ACC112 (cell line): Measurements from ENCODE around the gene CTXND2.
"Not testable (repeated sequence)": the region's sequence is repeated elsewhere in the genome, so short reads cannot be mapped to it uniquely, and the experiment has no call there.

ENCODE experiments used
- H2AFZ ChIP-seq: fragments of 200-600 bp; sonication (generic); one replicate; pipeline ENCODE4 v1.6.0; 2017; ENCODE audit warnings: antibody characterized with exemption, low read length; ENCODE audit not compliant: unreplicated experiment
- H3K27ac ChIP-seq: fragments of 200-600 bp; sonication (generic); 2 replicates; pipeline ENCODE4 v1.5.1; 2014; ENCODE audit warnings: low read depth, mild to moderate bottlenecking, antibody characterized with exemption, low read length, moderate library complexity
- H3K27me3 ChIP-seq: fragments of 200-600 bp; sonication (generic); 2 replicates; pipeline ENCODE4 v1.6.1; 2014; ENCODE audit warnings: mild to moderate bottlenecking, antibody characterized with exemption, low read length, moderate library complexity, mixed read lengths; ENCODE audit not compliant: insufficient read depth
- H3K36me3 ChIP-seq: fragments of 200-600 bp; sonication (generic); 2 replicates; pipeline ENCODE4 v1.6.1; 2016; ENCODE audit warnings: mild to moderate bottlenecking, antibody characterized with exemption, low read length, moderate library complexity, mixed read lengths; ENCODE audit not compliant: insufficient read depth
- H3K4me1 ChIP-seq: fragments of 200-600 bp; sonication (generic); one replicate; pipeline ENCODE4 v1.6.1; 2016; ENCODE audit warnings: low read length, mixed read lengths; ENCODE audit not compliant: insufficient read depth, unreplicated experiment, control insufficient read depth
- H3K4me3 ChIP-seq: fragments of 200-600 bp; sonication (generic); 2 replicates; pipeline ENCODE4 v1.5.1; 2014; ENCODE audit warnings: mild to moderate bottlenecking, low read depth, low read length
- H3K79me2 ChIP-seq: fragments of 200-600 bp; sonication (generic); one replicate; pipeline ENCODE4 v1.6.0; 2016; ENCODE audit warnings: low read length; ENCODE audit not compliant: control insufficient read depth, unreplicated experiment, insufficient read depth

Gene CTXND2

DNA sequence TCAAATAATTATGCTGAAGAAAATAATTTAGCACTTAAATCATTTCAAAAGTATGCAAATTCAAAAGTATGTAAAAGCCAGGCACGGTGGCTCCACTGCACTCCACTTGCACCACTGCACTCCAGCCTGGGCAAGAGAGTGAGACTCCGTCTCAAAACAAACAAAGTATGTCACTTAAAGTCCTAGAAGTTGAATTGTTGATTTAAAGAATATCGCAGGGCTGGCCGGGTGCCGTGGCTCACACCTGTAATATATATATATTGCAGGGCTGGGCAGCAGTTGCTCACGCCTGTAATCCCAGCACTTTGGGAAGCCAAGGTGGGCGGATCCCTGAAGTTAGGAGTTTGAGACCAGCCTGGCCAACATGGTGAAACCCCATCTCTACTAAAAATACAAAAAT, 30.5 kb downstream of the CTXND2 start:
- Histone ChIP-seq H3K27ac (no peak overlapping the region), H2AFZ (no peak overlapping the region), H3K36me3 (no peaks in the 10 kb centered on the region), H3K27me3 (no peaks in the 10 kb centered on the region), H3K4me1 (peaks cover 4% of the 10 kb centered on the region), H3K4me3 (no peak overlapping the region), H3K79me2 (no peaks in the 10 kb centered on the region)

DNA sequence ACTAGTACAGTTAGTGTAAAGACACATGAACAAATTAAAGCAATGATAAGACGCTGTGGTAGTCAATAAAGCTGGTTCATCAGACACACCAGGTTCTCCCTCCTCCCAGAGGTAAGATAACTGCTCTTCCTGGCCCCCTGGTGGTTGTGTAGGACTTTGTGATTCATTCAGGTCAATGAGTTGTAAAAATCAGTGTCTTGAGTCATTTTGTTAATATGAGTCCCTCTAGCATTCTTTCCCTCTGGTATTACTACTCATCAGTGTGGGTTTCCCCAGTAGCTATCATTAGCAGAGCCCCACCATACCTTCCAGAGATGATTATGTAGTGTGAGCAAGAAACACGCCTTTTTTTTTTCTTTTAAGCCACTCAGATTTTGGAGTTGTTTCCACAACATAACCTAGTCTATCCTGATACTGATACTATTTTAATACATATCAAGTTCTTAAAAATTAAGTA, 35.6 kb downstream of the CTXND2 start:
- no peaks in the 10 kb centered on the region for H3K27me3 ChIP-seq
- H3K4me1 ChIP-seq: peaks cover 12% of the 10 kb centered on the region
- peak overlapping the region; percentile 45 for H2AFZ ChIP-seq
- H3K4me3 ChIP-seq: no peak overlapping the region
- H3K79me2 ChIP-seq: peaks cover 13% of the 10 kb centered on the region
- peak overlapping the region; percentile 13 for H3K27ac ChIP-seq
- H3K36me3 ChIP-seq: 0 out of 2 replicates have a peak, but pooled peaks cover 3% of the 10 kb centered on the region

DNA sequence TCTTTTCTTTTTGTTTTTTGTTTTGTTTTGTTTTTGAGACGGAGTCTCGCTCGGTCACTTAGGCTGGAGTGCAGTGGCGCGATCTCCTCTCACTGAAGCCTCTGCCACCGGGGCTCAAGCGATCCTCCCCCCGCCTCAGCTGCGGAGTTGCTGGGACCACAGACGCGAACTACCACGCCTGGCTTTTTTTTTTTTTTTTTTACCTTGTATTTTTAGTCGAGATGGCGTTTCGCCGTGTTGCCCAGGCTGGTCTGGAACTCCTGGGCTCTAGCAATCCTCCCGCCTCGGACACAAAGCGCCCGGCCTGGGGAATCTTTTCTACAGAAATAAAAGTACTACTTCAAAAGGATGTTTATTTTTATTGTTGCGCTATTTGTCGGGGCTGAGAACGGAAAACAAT, 38.1 kb downstream of the CTXND2 start:
- peak overlapping the region; percentile 91 for H3K4me3 ChIP-seq
- H3K4me1 ChIP-seq: peaks cover 12% of the 10 kb centered on the region
- no peaks in the 10 kb centered on the region for H3K27me3 ChIP-seq
- peaks cover 20% of the 10 kb centered on the region for H3K79me2 ChIP-seq
- H3K27ac ChIP-seq: peak overlapping the region; percentile 86; the same call in 1 of the 2 replicates
- peaks cover 24% of the 10 kb centered on the region for H3K36me3 ChIP-seq
- H2AFZ ChIP-seq: peak overlapping the region; percentile 91

DNA sequence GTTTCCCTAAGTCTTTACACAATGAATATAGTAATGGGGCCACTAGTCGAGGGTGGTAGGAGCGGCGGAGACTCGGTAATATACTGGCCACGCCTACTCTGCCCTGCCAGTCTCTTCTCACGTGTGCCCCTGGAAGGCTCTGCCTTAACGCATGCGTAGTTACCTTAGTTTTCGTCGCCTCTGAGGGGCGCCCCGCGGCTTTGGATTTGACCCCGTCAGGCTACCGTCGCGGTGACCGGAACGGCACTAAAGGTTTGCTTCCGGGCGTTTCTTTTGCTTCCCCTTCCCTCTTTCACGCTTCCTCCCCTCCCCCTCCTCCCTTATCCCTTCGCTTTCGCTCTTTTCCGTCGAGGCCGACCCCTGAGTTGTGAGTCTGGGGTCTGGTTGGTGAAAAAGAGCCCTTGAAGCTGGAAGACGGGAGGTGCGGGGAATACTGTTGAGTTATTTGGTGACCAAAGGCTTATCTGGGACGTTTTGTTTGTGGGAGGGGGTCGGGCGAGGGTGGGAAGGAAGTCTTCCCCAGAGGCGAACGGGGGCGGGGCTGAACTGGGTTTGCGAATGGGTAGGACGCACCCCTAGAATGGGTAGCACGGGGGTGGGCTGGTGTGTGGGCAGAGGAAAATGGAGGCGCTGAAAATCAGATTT, 39.3 kb downstream of the CTXND2 start, which contains the start of gene SETDB1:
Gene SETDB1, plus strand, starts transcription at position 267 of the 645 bp plus-strand sequence. CDS start 1,352 bp downstream, outside the sequence.
- Histone ChIP-seq H3K4me1 (peaks cover 12% of the 10 kb centered on the region), H3K79me2 (peaks cover 20% of the 10 kb centered on the region), H2AFZ (peak within 1 kb of the TSS; percentile 96), H3K27ac (peak within 1 kb of the TSS; percentile 86), H3K36me3 (peaks cover 34% of the 10 kb centered on the region), H3K27me3 (no peaks in the 10 kb centered on the region), H3K4me3 (peak within 1 kb of the TSS; percentile 91)

DNA sequence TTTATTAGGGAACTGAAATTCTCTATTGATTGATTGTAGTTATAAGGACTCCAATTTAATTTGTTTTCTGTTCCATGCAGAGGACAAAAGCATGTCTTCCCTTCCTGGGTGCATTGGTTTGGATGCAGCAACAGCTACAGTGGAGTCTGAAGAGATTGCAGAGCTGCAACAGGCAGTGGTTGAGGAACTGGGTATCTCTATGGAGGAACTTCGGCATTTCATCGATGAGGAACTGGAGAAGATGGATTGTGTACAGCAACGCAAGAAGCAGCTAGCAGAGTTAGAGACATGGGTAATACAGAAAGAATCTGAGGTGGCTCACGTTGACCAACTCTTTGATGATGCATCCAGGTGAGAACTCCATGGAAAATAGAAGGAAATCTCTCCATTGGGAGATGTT, 40.7 kb downstream of the CTXND2 start:
- no peak overlapping the region for H3K27ac ChIP-seq
- H3K4me1 ChIP-seq: peaks cover 11% of the 10 kb centered on the region
- no peak overlapping the region for H2AFZ ChIP-seq
- H3K27me3 ChIP-seq: no peaks in the 10 kb centered on the region
- H3K79me2 ChIP-seq: peaks cover 20% of the 10 kb centered on the region
- peak overlapping the region; percentile 91 for H3K4me3 ChIP-seq
- H3K36me3 ChIP-seq: peaks cover 45% of the 10 kb centered on the region

DNA sequence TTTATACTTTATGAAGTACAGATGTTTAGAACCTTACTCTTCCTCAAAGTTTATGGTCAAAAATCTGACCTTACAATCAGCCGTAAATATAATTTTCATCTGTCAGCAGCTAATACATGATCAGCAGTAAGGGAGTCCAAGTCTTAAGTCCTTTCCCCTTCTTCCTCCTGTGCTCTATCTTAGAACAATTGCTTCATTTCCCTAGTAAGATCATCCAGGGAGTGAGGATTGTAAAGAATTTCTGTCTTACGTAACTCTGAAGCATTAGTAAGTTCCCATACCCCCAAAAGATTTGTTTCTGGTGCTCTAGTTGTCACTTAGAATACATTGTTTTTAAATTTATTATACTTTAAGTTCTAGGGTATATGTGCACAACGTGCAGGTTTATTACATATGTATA, 41.4 kb downstream of the CTXND2 start:
- H3K4me1 ChIP-seq: peaks cover 7% of the 10 kb centered on the region
- no peak overlapping the region for H2AFZ ChIP-seq
- H3K79me2 ChIP-seq: peaks cover 20% of the 10 kb centered on the region
- H3K27me3 ChIP-seq: no peaks in the 10 kb centered on the region
- H3K27ac ChIP-seq: no peak overlapping the region
- H3K36me3 ChIP-seq: peaks cover 51% of the 10 kb centered on the region
- H3K4me3 ChIP-seq: no peak overlapping the region

DNA sequence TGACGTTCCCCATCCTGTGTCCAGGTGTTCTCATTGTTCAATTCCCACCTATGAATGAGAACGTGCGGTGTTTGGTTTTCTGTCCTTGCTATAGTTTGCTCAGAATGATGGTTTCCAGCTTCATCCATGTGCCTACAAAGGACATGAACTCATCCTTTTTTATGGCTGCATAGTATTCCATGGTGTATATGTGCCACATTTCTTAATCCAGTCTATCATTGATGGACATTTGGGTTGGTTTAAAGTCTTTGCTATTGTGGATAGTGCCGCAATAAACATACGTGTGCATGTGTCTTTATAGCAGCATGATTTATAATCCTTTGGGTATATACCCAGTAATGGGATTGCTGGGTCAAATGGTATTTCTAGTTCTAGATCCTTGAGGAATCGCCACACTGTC, 41.8 kb downstream of the CTXND2 start:
- not testable (repeated sequence) for H3K4me1 ChIP-seq, H2AFZ ChIP-seq, H3K27me3 ChIP-seq, H3K27ac ChIP-seq, H3K4me3 ChIP-seq
- Histone ChIP-seq H3K36me3 (peaks cover 51% of the 10 kb centered on the region), H3K79me2 (peaks cover 20% of the 10 kb centered on the region)

DNA sequence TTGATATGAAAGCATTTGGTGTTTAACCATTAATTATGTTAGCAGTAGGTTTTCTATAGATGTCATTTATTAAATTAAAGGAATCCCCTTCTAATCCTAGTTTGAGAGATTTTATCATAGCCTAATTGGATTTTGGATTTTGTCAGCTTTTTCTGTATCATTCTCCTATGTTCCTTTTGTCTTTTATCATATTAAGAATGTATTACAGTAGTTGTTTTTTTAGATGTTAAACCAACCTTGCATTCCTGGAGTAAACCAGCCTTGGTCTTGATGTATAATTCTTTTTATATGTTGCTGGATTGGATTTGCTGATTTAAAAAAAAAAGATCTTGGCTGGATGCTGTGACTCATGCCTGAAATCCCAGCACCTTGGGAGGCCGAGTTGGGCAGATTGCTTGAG, 44.8 kb downstream of the CTXND2 start:
- Histone ChIP-seq H3K4me3 (no peak overlapping the region), H3K27ac (no peak overlapping the region), H3K79me2 (peaks cover 15% of the 10 kb centered on the region), H2AFZ (no peak overlapping the region), H3K27me3 (no peaks in the 10 kb centered on the region), H3K36me3 (peaks cover 51% of the 10 kb centered on the region), H3K4me1 (peaks cover 7% of the 10 kb centered on the region)

DNA sequence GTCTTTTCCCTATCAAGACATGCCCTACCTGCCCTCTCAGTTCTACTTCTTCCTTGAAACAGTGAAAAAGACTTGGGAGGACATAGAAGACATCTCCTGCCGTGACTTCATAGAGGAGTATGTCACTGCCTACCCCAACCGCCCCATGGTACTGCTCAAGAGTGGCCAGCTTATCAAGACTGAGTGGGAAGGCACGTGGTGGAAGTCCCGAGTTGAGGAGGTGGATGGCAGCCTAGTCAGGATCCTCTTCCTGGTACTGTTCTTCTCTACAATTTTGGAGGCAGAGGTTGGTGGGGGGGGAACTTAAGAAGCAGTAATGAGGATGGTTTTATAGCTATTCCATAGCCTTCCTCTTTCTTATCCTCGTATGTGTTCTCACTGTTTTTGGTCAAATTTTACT, 57.9 kb downstream of the CTXND2 start:
- no peaks in the 10 kb centered on the region for H3K79me2 ChIP-seq
- peaks cover 16% of the 10 kb centered on the region; the same call in 1 of the 2 replicates for H3K36me3 ChIP-seq
- no peak overlapping the region for H2AFZ ChIP-seq
- no peak overlapping the region for H3K4me3 ChIP-seq
- H3K4me1 ChIP-seq: no peaks in the 10 kb centered on the region
- H3K27ac ChIP-seq: no peak overlapping the region
- no peaks in the 10 kb centered on the region for H3K27me3 ChIP-seq

DNA sequence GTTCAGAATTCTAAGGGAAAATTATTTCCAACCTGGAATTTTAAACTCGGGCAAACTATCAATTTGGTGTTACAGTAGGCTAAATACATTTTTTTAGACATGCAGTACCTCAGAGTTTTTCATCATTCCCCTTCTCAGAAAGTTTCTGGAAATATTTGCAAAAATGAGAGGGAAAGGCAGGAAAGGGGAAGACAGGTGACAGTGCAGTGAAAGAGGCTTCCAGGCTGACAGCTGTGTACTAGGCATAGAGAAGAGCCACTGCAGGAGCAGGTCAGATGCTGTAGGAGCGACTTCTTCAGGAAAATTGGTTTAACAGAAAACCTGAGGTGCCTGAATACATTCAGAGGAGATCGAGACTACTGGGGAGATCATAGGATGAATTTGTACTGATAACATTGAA, 67.8 kb downstream of the CTXND2 start:
- H3K4me1 ChIP-seq: no peaks in the 10 kb centered on the region
- no peak overlapping the region for H3K27ac ChIP-seq
- peaks cover 15% of the 10 kb centered on the region for H3K36me3 ChIP-seq
- no peak overlapping the region for H2AFZ ChIP-seq
- no peaks in the 10 kb centered on the region for H3K79me2 ChIP-seq
- H3K4me3 ChIP-seq: no peak overlapping the region
- H3K27me3 ChIP-seq: no peaks in the 10 kb centered on the region

DNA sequence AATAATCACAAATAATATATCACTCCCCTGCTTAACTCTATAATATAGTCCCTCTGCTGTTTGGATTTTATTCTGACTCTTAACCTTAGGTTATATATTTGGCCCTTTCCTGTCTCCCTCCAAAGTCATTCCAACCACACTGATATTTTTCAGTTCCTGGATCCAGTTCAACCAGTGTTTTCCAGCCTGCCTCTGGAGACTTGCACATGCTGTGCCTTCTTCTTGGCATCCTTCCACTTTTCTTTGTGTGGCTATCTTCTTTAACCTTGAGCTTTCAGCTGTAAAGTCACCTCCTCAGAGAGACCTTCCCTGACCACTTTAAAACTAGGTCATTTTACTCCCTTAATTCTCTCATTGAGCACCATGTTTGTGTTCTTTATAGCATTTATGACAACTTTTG, 68.3 kb downstream of the CTXND2 start:
- H3K4me1 ChIP-seq: no peaks in the 10 kb centered on the region
- no peak overlapping the region for H3K27ac ChIP-seq
- H3K27me3 ChIP-seq: no peaks in the 10 kb centered on the region
- H2AFZ ChIP-seq: no peak overlapping the region
- H3K79me2 ChIP-seq: no peaks in the 10 kb centered on the region
- no peak overlapping the region for H3K4me3 ChIP-seq
- H3K36me3 ChIP-seq: peaks cover 15% of the 10 kb centered on the region
